ENCODE measurements around the gene RALB.
"Not testable (repeated sequence)": the region's sequence is repeated elsewhere in the genome, so short reads cannot be mapped to it uniquely, and the experiment has no call there.

RALB gene

GRCh38 chr2:120225549-120226065 lies 27.0 kb upstream of the RALB start:
- no peak for DNase-seq

DNA sequence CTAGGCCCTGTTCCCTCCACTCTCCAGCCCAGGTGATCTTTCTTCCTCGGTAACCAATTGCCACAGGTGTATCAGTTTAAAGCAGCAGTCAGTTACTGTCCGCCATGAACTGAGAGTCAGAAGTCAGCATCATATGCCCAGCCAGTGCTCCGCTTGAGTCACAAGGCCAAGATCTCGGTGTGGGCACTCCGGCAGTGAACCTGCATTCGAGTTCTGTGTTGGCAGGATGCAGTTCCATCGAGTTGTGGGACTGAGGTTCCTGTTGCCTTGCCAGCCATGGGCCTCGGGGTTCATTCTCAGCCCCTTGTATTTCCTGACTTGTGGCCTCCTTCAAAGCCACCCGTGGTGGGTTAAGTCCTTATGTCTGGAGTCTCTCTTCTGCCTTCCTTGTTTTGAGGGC lies 26.3 kb upstream of the RALB start:
- no peak for DNase-seq

DNA sequence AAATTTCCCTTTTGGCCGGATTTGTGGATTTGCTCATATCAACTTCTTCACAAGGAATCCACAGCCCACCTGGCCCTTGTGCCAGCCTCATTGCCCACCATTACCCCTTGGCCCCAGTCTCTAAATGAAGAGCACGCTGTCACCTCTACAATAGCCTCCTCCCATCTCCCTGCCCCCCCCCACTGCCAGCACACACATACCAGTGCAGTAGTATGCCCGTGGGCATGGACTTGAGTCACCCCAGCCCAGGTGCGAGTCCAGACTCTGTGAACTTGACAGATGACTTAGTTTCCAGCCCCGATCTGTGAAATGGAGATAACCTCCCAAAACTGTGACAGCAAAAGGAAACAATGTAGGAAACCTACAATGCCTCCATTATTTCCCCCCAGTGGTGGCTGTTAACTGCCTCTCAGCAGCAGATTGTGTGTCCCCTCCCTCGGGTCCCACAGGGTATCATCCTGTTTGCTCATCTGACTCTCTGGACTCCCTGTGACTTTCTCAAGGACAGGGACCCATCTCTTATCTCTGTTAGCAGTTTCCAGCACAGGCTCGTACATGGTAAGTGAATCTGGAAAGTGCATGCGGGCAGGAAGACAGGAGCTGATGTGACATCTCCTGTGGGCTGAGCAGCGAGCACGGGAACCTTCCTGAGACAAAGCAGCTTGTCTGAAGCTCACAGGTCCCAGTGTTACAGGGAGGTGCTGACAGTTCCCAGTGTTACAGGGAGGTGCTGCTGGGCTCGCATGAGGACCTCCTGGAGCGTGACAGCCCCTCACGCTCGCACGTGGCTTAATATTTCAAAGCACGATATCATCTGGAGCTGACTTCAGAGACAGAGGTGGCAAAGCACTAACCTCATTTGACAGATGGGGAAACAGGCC lies 25.3 kb upstream of the RALB start:
- DNase-seq = no peak

DNA sequence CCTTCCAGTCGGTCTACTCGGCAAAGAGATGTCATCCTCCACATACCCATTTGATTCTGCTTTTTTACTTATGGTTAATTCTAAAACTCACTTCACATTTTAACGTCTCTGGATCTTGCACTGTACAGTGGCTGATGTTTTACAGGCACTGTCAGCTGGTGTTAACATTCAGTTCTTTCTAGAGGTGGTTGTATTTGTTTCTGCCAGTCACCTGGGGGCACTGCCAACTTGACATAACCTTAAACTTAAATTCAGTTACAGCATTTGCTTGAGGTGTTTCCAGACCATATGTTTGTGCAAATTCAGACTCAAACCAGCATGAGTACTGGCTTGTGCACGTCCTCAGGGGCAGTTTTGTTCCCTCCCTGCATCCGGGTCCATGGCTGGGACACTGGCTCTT lies 24.1 kb upstream of the RALB start:
- no peak for DNase-seq

- DNase-seq = no peak
Measured at GRCh38 chr2:120229341-120229740, 23.3 kb upstream of the RALB start.

GRCh38 chr2:120230515-120231471 lies 21.9 kb upstream of the RALB start:
- no peak for DNase-seq

DNA sequence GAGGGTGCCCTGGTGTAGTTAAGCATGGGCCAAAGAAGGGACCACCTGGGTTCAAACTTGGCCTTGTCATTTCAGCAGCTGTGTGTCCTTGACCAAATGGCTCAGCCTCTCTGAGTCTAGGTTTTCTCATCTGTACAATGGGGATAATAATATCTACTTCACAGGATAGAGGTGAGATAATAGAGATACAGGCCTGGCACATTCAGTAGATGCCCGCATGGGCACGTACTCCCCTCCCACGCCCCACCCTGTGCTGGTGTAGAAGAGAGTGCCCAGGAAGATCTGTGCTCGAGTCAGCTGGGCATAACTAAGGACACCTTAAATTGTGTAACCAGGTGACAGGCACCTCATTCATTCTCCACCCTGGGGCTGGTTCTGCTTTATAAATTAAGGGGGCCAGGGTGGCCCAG lies 21.1 kb upstream of the RALB start:
- no peak for DNase-seq

GRCh38 chr2:120231974-120232635 lies 20.5 kb upstream of the RALB start:
- DNase-seq = no peak

- DNase-seq = no peak
Measured at GRCh38 chr2:120233292-120233691, 19.4 kb upstream of the RALB start.

GRCh38 chr2:120235158-120235557 lies 17.5 kb upstream of the RALB start:
- not testable (repeated sequence) for DNase-seq

GRCh38 chr2:120235681-120236080 lies 17.0 kb upstream of the RALB start:
- no peak for DNase-seq

DNA sequence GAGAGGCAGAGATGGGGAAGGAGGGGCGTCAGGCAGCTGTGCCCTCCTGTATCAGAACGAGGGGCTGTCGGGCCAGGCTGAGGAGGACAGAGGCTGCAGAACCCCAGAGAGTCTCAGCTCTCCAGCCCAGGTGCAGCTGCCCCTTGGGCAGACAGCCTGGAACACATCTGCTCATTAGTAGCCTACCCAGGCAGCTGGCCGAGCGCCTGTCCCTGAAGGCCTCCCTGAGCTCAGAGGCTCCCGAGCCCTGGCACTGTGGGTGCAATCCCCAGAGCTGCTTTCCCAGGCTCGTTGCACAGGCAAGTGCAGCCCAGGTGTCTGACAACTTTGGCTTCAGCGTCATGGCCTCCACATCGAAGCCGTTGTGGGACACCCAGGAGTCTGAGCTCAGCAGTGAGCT lies 16.3 kb upstream of the RALB start:
- DNase-seq = no peak

GRCh38 chr2:120236791-120237190 lies 15.9 kb upstream of the RALB start:
- no peak for DNase-seq

DNA sequence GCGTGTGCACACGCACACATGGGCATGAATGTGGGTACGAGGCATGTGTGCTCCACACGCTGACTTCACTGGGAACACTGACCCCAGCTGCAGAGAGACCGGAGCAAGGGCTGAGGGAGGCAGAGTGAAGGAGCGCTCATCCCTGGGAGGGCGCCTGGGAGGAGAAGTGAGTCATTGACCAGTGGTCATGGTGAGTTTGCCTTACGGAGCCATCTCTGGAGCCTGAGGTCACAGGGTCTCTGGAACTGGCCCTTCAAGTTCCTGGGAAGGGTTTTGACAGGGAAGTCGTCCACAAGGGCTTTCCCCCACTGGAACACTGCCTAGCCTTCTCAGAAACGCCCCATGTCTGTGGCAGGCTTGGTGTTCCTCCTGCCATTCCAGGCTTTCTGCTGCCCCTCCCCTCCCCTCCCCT lies 15.2 kb upstream of the RALB start:
- no peak for DNase-seq

DNA sequence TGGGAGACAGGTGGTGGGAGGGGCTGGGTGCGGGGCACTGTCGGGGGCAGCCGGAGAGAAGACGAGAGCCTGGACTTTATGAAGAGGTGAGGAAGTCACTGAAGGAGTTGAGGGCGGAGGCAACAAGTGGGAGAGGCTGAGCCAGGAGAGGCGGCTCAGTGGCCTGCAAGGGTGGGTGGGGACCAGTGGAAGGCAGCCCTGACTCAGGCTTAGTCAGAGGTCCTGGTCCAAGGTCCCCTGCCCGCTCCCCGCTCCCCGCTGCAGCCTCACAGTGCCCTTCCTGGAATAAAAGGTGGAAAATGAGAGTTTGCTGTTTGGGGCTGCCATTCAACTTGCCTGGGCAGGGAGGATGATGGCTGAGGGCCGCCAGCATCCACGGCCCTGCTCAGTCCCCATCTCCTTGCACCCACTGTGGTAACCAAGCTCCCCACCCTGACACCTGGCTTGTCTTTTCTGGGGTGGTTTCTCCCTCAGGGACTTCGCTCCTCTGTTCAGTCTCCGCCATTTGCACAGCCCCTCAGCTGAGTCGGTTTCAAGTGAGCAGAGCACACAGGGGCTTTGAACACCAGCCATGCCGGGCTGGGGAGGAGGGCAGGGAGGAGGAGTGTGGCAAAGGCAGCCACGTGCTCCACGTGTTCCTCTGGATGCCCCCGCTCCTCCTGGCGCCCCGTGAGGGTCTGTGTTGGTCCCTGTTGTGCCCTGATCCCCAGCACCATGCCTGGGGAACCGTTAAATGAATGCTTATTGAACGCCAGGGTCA lies 13.7 kb upstream of the RALB start:
- no peak for DNase-seq

DNA sequence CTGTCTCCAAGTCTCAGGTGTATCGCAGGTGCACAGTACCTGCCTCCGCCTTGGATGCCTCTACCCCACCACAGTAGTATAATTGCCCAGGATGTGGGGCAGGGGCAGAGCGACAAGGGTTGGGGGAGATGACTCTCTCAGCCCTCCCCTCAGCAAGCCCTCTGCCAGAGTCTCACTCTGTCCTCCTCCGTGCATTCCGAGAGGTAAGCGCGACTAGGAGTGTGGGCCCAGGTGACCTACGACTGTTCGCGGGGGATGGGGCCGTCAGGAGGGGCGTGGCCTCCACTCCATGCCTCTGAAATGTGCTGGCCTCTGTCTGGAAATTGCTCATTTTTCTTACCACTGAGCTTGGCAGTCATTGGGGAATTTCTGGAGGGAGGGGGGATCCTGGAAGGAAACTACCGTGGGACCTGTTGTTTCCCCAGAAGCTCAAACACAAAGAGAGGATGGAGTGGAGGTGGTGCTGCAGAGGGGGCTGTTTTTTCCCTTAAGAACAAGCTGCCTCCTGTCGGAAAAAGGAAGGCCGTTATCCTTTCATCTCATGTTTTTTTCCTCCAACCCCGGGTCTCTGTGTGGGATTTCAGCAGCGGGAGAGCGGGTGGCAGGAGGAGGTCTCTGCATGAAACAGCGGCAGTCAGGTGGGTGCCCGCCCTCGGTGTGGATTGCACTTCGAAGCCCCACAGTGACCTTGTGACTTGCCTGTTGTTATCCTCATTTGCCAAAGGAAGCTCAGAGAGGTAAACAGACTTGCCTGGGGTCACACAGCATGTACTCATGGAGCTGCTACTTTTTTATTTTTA lies 13.0 kb upstream of the RALB start:
- no peak for DNase-seq

GRCh38 chr2:120240901-120241429 lies 11.7 kb upstream of the RALB start:
- DNase-seq = no peak

- DNase-seq = no peak
Measured at GRCh38 chr2:120241684-120242083, 11.0 kb upstream of the RALB start.

DNA sequence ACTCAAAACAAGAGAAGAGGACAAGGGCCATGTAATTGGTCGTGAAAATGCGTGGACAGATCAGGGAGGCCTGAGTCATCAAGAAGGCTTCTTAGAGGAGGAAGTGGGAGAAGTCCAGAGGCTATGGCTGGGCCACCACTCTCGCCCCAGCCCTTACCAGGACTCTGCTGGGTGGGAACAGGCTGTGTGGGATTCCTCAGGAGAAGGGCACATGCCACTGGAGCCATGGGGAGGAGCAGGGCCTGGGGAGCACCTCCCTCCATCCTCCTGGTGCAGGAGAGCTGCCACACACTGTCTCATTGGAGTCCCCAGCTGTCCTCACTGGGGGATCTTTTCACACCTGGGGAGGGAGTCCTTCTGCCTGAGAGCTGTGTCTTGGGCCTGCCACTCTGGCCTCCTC lies 9.4 kb upstream of the RALB start:
- no peak for DNase-seq

DNA sequence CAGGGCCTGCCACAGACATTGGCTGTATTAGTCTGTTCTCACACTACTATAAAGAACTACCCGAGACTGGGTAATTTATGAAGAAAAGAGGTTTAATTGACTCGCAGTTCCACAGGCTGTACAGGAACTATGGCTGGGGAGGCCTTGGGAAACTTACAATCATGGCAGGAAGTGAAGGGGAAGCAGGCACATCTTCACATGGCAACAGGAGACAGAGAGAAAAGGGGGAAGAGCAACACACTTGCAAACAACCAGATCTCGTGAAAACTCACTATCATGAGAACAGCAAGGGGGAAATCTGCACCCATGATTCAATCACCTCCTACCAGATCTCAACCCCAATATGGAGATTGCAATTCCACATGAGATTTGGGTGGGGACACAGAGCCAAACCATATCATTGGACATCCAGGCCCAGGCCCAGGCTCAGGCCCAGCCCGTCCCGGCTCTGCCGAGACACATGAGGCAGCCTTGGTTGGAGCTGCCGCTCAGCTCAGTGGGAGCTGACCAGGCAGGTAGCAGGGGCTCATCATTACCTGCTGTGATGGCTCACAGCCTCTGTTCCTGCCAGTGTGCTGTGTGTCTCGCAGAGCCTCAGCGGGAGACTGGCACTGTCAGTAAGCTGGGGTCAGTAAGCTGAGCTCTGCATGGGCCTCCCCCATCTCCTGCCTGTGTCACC lies 8.6 kb upstream of the RALB start:
- no peak for DNase-seq

Data from SHP77 treated with DMSO at 0.1 percent for 48 hours (cell line).